Measurements from ENCODE around the gene YJU2. TPM values are rescaled to one million over a fixed set of nuclear protein-coding genes. Genes with fewer than 3 reads are reported as not detected.

The YJU2 gene
- total RNA-seq, result 10 to 100 TPM; 37.6 to 38.5 TPM

DNA sequence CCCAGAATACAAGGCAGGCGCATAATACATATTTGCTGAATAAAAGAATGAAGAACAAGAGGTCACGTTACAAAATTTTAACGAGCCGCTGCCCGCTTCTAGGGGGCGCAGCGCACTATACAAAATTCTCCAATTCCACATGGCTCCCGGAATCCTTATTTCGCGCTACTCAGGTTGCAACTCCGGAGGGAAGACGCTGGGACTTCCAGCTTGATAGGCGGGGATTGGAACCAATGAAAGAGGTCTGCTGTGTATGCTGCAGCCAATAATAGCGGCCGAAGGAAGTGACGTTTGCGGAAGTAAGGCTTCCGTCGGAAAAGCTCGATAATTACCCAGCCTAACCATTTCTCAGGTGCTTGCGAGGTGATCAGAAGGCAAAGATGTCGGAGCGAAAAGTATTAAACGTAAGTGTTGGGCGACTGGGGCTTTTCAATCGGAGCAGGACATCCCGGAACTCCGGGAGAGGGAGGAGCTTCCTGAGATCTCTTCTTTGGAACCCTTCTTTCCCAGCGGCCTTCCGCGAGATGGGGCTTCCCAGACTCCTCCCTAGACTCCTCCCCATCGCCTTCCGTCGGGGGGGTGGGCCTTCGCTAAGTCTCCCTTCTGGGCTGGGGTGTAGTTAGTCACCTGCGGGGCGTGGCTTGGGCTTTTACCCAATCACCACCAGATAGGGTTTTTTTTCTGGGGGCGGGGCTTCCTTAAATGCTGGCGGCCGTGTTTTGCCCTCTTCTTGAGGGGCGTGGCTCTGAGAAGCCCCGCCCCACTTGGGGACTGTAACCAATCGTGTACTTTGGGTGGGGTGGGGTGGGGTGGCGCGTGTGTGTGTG is at the start of gene YJU2:
Gene YJU2, plus strand, starts transcription at position 314 of the 827 bp plus-strand sequence. Its CDS starts 67 bp downstream, at position 381.
- peak; percentile 98 for DNase-seq
- Mint-ChIP-seq H3K27ac (peak within 1 kb of the TSS; percentile 99), H3K4me1 (peaks cover 6% of the 10 kb centered on the region), H3K27me3 (no peaks in the 10 kb centered on the region), H3K36me3 (peaks cover 30% of the 10 kb centered on the region), H3K4me3 (peak within 1 kb of the TSS; percentile 92), H3K9me3 (peaks cover 2% of the 10 kb centered on the region)

DNA sequence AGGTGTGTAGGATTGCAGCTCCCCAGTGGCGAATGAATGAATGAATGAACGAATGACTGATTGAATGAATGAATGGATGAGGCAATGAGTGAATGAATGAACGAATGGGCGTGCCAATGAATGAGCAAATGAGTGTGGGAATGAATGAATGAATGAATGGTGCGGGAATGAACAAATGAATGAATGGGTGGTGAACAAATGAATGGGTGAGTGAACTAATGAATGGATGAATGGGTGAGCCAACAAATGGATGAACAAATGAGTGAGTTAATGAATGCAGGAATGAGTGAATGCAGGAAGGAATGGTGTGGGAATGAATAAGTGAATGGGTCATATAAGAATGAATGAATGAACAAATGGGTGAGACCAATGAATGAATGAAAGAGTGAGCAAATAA is 49.7 kb upstream of the YJU2 start:
- H3K27me3 Mint-ChIP-seq, result peaks cover 54% of the 10 kb centered on the region

DNA sequence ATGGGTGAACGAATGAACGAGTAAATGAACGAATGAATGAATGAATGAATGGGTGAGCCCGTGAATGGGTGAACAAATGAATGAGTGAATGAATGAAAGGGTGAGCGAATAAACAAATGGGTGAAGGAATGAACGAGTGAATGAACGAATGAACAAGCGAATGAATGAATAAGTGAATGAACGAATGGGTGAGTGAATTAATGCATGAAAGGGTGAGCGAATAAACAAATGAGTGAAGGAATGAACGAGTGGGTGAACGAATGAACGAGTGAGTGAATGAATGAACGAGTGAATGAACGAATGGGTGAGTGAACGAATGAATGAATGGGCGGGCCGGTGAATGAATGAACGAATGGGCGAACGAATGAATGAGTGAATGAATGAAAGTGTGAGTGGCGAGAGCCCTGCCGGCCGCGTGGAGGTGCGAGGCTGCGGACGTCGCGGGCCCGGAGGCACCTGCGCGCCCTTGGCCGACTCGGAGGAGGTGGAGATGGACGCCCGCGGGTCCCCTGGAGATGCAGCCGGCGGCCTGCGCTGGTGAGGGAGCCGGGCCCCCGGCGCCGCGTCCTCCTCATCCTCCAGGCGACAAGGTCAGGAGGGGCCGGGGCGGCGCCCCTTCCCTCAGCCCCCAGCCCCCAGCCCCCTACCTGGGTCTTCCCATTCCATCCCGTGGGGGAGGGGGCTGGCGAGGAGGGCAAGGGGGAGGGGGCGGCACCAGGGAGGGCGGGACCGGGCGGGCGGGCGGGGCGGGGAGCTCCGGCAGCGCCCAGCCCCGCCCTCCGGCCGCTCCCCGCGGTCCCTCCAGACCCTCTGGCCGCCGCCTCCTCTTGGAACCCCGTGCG is 49.0 kb upstream of the YJU2 start:
- no peak for DNase-seq
- Mint-ChIP-seq H3K4me3 (no peak overlapping the region), H3K27me3 (peaks cover 54% of the 10 kb centered on the region), H3K36me3 (peaks cover 4% of the 10 kb centered on the region), H3K9me3 (peaks cover 8% of the 10 kb centered on the region), H3K27ac (no peak overlapping the region), H3K4me1 (peaks cover 4% of the 10 kb centered on the region)

More for the DNA sequence above, 49.7 kb upstream of the YJU2 start:
- H3K4me1 Mint-ChIP-seq, result peaks cover 4% of the 10 kb centered on the region
- H3K4me3 Mint-ChIP-seq, result no peak overlapping the region
- no peak for DNase-seq
- H3K9me3 Mint-ChIP-seq, result peaks cover 8% of the 10 kb centered on the region
- no peak overlapping the region for H3K27ac Mint-ChIP-seq
- peaks cover 4% of the 10 kb centered on the region for H3K36me3 Mint-ChIP-seq

DNA sequence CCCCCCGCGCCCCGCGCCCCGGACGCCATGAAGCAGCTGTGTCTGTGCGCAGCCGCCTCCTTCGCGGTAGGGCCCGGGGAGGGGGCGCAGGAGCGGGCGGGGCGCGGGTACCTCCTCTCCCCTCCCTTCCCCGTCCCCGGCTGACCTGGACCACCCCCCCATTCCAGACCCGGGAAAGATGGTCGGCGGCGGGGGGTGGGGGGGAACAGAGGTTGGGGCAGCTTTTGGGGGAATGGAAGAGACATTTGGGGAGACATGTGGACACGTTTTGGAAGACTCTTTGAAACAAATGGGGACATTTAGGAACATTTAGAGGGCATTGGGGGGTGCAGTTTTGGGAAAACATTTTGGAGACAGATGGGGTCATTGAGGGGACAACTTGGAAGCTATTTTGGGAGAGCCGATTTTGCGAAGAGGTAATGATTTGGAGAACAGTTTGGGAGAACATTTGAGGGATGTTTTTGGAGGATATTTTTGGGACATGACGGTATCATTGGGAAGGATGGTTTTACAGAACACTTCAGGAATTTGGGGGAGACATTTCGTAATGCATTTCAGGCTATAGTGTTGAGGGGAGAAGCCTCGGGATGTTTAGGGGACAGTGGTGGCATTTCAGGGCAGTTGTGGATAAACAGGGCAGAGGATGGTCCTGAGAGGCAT is 48.3 kb upstream of the YJU2 start:
- H3K4me1 Mint-ChIP-seq, result peaks cover 4% of the 10 kb centered on the region
- peaks cover 8% of the 10 kb centered on the region for H3K9me3 Mint-ChIP-seq
- H3K36me3 Mint-ChIP-seq, result peaks cover 4% of the 10 kb centered on the region
- H3K4me3 Mint-ChIP-seq, result no peak overlapping the region
- peaks cover 52% of the 10 kb centered on the region for H3K27me3 Mint-ChIP-seq
- no peak overlapping the region for H3K27ac Mint-ChIP-seq
- no peak for DNase-seq

DNA sequence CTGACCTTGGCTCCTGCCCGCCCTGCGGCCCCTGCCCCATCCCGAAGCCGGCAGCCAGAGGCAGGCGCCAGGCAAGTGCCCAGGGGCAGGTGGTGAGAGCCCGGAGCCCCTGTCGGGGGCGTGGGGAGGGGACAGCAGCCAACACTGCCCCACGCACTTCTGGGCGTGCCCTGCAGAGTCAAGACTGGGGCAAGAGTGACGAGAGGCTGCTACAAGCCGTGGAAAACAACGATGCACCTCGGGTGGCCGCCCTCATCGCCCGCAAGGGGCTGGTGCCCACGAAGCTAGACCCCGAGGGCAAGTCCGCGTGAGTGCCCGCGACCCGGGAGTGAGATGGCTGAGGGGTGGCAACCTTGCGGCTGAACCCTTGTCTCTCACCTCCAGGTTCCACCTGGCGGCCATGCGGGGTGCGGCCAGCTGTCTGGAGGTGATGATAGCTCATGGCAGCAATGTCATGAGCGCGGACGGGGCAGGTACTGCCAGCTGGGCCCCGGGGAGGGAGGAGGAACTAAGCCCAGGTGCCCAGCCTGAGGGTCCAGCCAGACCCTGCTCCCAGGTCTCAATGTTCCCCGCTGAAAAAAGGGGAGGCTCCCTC is 47.1 kb upstream of the YJU2 start:
- peaks cover 10% of the 10 kb centered on the region for H3K4me1 Mint-ChIP-seq
- H3K9me3 Mint-ChIP-seq, result peaks cover 8% of the 10 kb centered on the region
- DNase-seq, result no peak
- H3K4me3 Mint-ChIP-seq, result no peak overlapping the region
- H3K27ac Mint-ChIP-seq, result no peak overlapping the region
- peaks cover 46% of the 10 kb centered on the region for H3K27me3 Mint-ChIP-seq
- H3K36me3 Mint-ChIP-seq, result peaks cover 4% of the 10 kb centered on the region

DNA sequence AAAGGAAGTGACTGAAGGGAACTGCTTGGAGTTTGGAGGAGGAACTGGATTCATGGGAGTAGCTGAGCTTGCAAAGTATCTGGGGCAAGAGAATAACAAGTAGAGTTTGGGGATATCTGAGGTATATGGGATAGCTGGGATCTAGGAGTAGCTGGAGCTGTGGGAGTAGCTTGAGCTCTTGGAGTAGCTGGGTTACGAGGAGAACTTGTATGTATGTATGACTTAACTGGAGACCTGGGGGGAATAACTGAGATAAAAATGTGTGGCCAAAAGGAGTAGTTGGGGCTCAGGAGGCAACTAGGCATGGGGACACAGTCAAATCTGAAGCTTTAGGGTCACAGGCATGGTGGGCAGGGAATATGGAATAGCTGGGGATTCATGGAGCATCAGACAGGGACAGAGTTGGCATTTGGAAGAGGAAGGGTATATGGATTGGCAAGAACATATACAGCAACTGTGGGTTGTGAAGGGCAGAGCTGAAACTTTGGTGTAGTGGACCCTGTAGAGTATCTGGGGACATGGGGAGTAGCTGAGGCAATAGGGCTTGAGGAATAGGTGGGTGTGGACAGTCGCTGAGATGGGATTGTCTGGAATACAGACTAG is 45.8 kb upstream of the YJU2 start:
- H3K4me3 Mint-ChIP-seq, result no peak overlapping the region
- no peak for DNase-seq
- peaks cover 35% of the 10 kb centered on the region for H3K27me3 Mint-ChIP-seq
- H3K36me3 Mint-ChIP-seq, result peaks cover 4% of the 10 kb centered on the region
- peaks cover 10% of the 10 kb centered on the region for H3K4me1 Mint-ChIP-seq
- H3K27ac Mint-ChIP-seq, result no peak overlapping the region
- peaks cover 8% of the 10 kb centered on the region for H3K9me3 Mint-ChIP-seq

DNA sequence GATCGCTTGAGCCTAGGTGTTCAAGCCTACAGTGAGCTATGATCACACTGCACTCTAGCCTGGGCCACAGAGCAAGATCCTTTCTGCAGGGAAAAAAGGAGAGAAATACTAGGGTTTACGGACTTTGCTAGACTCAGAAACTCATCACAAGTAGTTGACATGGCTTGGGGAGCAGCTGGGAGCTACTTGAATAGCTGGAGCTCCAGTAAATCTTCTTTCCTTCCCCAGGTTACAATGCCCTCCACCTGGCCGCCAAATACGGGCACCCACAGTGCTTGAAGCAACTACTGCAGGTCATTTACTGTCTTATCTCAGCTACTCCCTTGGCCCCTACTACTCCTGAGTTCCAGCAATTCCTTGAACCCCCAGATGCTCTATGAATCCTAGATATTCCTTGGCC is 45.1 kb upstream of the YJU2 start:
- Mint-ChIP-seq H3K27me3 (peaks cover 27% of the 10 kb centered on the region), H3K9me3 (peaks cover 8% of the 10 kb centered on the region), H3K4me1 (peaks cover 10% of the 10 kb centered on the region), H3K27ac (no peak overlapping the region), H3K36me3 (peaks cover 4% of the 10 kb centered on the region), H3K4me3 (no peak overlapping the region)
- DNase-seq, result no peak

DNA sequence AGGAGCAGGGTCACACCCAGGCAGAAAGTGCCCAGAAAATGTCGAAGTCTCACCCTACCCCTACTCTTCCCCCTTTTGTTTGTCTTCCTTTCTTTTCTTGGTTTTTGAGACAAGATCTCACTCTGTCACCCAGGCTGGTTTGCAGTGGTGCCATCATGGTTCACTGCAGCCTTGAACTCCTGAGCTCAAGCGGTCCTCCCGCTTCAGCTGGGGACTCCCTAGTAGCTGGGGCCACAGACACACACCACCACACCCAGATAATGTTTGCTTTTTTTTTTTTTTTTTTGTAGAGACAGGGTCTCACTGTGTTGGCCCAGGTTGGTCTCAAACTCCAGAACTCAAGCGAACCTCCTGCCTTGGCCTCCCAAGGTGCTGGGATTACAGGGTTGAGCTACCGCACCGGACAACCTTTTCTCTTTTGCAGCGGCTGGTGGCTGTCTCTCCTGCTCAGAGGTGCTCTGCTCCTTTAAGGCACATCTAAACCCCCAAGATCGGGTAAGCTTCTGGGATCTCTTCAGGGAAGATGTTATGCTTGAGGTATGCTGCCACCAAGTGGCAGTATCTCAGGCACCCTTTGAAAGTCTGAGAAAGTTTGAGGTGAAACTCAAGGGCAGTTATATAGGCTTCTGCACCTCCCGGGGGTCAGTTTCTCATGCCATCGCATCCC is 39.9 kb upstream of the YJU2 start:
- Mint-ChIP-seq H3K9me3 (no peaks in the 10 kb centered on the region), H3K27me3 (peaks cover 16% of the 10 kb centered on the region), H3K4me1 (peaks cover 6% of the 10 kb centered on the region), H3K27ac (no peak overlapping the region), H3K4me3 (no peak overlapping the region), H3K36me3 (no peaks in the 10 kb centered on the region)
- DNase-seq, result no peak

DNA sequence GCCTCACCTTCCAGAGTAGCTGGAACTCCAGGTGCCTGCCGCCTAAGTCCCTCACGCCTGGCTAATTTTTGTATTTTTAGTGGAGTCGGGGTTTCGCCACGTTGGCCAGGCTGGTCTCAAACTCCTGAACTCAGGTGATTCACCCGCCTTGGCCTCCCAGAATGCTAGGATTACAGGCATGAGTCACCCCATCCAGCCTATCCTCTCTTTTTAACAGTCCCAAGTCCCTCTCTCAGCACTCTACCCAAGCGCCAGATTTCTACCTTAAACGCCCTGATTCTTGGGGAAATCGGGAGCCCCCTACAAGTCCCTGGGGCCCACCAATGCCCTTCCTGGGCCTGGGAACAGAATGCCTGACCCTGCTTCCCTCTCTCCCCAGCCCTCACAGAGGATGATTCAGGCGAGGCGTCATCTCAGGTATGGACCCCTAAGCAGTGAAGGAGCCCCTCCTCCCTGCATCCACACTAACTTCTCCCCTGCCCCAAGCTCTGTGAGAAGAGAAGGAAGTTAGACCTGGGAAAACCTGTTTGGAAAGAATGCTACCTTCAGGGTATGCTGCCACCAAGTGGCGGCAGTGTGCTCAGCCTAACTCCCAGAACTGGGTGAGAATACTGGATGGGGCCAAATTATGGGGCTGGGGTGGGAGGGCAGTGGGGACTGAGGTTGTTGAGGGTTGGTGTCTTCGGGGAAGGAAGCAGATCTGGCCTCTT is 38.3 kb upstream of the YJU2 start:
- no peak overlapping the region for H3K27ac Mint-ChIP-seq
- H3K4me1 Mint-ChIP-seq, result peaks cover 6% of the 10 kb centered on the region
- no peak overlapping the region for H3K4me3 Mint-ChIP-seq

DNA sequence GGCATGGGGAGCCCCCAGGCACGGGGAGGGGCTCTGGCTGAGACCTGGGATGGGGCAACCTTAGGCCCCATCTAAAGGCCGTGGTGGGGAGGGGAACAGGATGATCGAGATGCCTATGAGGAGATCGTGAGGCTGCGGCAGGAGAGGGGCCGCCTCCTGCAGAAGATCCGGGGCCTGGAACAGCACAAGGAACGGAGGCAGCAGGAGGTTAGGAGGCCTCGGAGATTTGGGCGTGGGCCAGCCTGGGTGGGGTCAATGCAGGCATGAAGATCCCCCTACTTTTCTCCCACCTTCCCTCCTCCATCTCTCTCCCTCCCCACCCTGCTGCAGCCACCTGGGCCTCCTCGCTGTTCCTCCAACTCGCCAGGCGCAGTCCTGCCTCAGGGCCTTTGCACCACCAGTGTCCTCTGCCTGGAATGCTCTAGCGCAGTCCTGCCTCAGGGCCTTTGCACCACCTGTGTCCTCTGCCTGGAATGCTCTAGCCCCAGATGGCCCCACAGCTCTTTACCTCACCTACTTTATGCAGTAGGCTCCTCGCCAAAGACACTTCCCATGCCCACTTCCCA is 36.6 kb upstream of the YJU2 start:
- Mint-ChIP-seq H3K4me1 (no peaks in the 10 kb centered on the region), H3K36me3 (no peaks in the 10 kb centered on the region), H3K4me3 (no peak overlapping the region), H3K27ac (no peak overlapping the region), H3K27me3 (peaks cover 9% of the 10 kb centered on the region), H3K9me3 (no peaks in the 10 kb centered on the region)
- DNase-seq, result no peak

More for the DNA sequence above, 38.3 kb upstream of the YJU2 start:
- Mint-ChIP-seq H3K27me3 (peaks cover 12% of the 10 kb centered on the region), H3K9me3 (no peaks in the 10 kb centered on the region), H3K36me3 (no peaks in the 10 kb centered on the region)
- no peak for DNase-seq

DNA sequence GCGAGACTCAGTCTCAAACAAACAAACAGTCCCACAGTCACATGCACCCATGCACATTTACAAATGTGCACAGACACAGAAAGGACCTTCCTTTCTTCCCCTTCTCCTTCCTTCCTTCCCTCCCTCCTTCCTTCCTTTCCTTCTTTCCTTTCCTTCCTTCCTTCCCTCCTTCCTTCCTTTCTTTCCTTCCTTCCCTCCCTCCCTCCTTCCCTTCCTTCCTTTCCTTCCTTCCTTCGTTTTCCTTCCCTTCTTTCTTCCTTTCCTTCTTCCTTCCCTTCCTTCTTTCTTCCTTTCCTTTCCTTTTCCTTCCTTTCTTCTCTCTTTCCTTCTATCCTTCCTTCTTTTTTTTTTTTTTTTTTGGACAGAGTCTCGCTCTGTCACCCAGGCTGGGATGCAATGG is 33.8 kb upstream of the YJU2 start:
- Mint-ChIP-seq H3K4me3 (no peak overlapping the region), H3K27me3 (peaks cover 6% of the 10 kb centered on the region), H3K9me3 (peaks cover 7% of the 10 kb centered on the region), H3K36me3 (no peaks in the 10 kb centered on the region), H3K4me1 (no peaks in the 10 kb centered on the region), H3K27ac (no peak overlapping the region)
- no peak for DNase-seq

DNA sequence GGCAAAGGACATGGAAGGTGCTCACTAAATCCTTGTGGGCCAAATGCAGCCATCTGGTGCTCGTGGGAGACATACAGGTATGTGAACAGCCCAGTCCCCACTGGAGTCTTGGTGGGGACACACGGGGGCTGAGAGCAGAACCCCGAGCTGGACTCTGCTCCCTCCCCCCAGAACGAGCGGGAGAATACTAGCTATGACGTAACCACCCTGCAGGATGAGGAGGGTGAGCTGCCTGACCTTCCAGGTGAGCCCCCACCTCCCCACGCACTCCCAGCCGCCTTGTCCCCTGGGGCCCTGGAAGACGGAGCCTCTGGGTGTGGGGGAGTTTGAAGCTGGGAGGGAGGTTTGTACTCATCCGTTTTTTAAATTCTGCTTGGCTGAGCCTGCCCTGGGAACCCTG is 31.1 kb upstream of the YJU2 start:
- Mint-ChIP-seq H3K27me3 (no peaks in the 10 kb centered on the region), H3K9me3 (peaks cover 7% of the 10 kb centered on the region), H3K36me3 (no peaks in the 10 kb centered on the region), H3K27ac (no peak overlapping the region), H3K4me3 (no peak overlapping the region), H3K4me1 (no peaks in the 10 kb centered on the region)
- no peak for DNase-seq

DNA sequence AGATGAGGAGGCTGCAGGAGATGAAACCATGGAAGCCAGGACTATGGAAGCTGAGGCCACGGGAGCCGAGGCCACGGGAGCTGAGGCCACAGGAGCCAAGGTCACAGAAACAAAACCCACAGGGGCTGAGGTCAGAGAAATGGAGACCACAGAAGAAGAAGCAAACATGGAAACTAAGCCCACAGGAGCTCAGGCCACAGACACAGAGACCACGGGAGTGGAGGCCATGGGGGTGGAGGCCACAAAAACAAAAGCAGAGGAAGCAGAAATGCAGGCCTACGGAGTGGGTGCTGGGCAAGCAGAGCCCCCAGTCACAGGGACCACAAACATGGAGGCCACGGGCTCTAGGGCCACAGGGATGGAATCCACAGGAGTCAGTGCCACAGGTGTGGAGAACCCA is 30.0 kb upstream of the YJU2 start:
- Mint-ChIP-seq H3K36me3 (no peaks in the 10 kb centered on the region), H3K4me3 (no peak overlapping the region), H3K27ac (no peak overlapping the region), H3K4me1 (no peaks in the 10 kb centered on the region), H3K27me3 (no peaks in the 10 kb centered on the region), H3K9me3 (peaks cover 7% of the 10 kb centered on the region)
- DNase-seq, result no peak
